ENCODE results near the gene FGL2. TPM values are rescaled to one million over a fixed set of nuclear protein-coding genes. Genes with fewer than 3 reads are reported as not detected.

Gene FGL2
- polyA plus RNA-seq, 2 of the 4 experiments (the other 2 are of a cell fraction) = not detected

Other genes starting within 250 kb of the FGL2 start
- not detected in 2 replicates for gene SPDYE17, start 167.5 kb downstream of the FGL2 start, polyA plus RNA-seq (2011; rRNA removed)
- not detected in 3 replicates for gene SPDYE17, start 167.5 kb downstream of the FGL2 start, polyA plus RNA-seq (2017; fragmentation: RNase III; extraction: RNeasy Plus Mini Kit Qiagen cat#74134 plus additional on column Dnase treatment)
- not detected in 2 replicates for gene SPDYE18, start 137.3 kb downstream of the FGL2 start, polyA plus RNA-seq (2011; rRNA removed)
- gene SPDYE18, start 137.3 kb downstream of the FGL2 start, polyA plus RNA-seq (2017; fragmentation: RNase III; extraction: RNeasy Plus Mini Kit Qiagen cat#74134 plus additional on column Dnase treatment) = not detected in 3 replicates
- gene CCDC146, start 77.2 kb downstream of the FGL2 start, polyA plus RNA-seq (2011; rRNA removed) = 3.4 and 5.1 TPM in 2 replicates
- 1.4 to 2.0 TPM (median 1.6 TPM) in 3 replicates for gene CCDC146, start 77.2 kb downstream of the FGL2 start, polyA plus RNA-seq (2017; fragmentation: RNase III; extraction: RNeasy Plus Mini Kit Qiagen cat#74134 plus additional on column Dnase treatment)
- 18.6 and 22.6 TPM in 2 replicates for gene GSAP, start 216.5 kb upstream of the FGL2 start, polyA plus RNA-seq (2011; rRNA removed)
- 4.1 to 4.9 TPM (median 4.7 TPM) in 3 replicates for gene GSAP, start 216.5 kb upstream of the FGL2 start, polyA plus RNA-seq (2017; fragmentation: RNase III; extraction: RNeasy Plus Mini Kit Qiagen cat#74134 plus additional on column Dnase treatment)

All from A549 (cell line).